H1 (cell line): ENCODE results near the gene SLC25A48. TPM values are rescaled to one million over a fixed set of nuclear protein-coding genes. Genes with fewer than 3 reads are reported as not detected.

Source experiments
- HDAC6 ChIP-seq: IDR thresholded peaks from one replicate; pipeline ENCODE4 v1.7.1; 2012; ENCODE audit warnings: low read depth, mild to moderate bottlenecking, inconsistent platforms, low read length, moderate library complexity
- polyA plus RNA-seq, 7 experiments: library from polyadenylated mRNA; depleted of rRNA in 3 of 7; stranded (reverse) in 5 of 7; unstranded in 2 of 7; fragments of >200 nt in 5 of 7; fragments of 200-250 nt in 2 of 7; gene quantifications; 1 replicate in 5 of 7; 2 replicates in 1 of 7; 4 replicates in 1 of 7; pipeline versions ENCODE4 v1.2.1 to v1.2.3, GENCODE V29; 2011 to 2013; ENCODE audit warnings: missing spikeins in 2 of 7, mixed read lengths in 2 of 7
- total RNA-seq: library from RNA; stranded (reverse); fragmentation: NEBNext Ultra II Directional; extraction: Animal tissue kit (Norgen Biotek cat#: 25700); gene quantifications from 2 replicates; pipeline ENCODE4 v1.2.1, GENCODE V29; 2021

SLC25A48 gene
- total and polyA plus RNA-seq, 2 of the 8 experiments (the other 6 are each of a cell fraction or from before 2014, with no cell fraction given): 1.3 to 1.8 TPM

DNA sequence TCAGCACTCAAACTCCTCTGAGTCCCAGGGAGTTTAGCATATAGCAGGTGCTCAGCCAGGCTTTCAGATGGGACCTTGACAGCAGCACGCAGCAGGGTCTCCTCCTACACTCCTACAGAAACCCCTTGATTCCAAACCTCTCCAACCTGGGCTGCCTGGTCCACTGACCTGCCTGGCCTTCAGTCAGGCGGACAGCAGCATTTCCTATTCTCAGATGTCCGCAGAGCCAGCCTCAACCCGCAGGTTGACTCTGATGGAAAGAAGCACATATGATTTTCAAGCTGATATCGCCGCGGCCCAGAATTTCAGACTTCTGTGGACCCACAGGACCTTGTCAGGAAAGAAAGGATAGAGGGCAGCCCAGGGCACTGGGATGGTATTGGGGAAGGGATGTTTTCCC is 5.3 kb upstream of the SLC25A48 start (continued):
- no peak for TF ChIP-seq HDAC6
